ENCODE results near the gene TLE2. TPM values are rescaled to one million over a fixed set of nuclear protein-coding genes. Genes with fewer than 3 reads are reported as not detected.

The TLE2 gene
- total RNA-seq, 1 experiment from 2014 or later: 3.0 TPM

GRCh38 chr19:3045191-3045590, 16.1 kb upstream of the TLE2 start:
- Mint-ChIP-seq H3K27me3 (ENCODE audit: insufficient read depth, unreplicated experiment) (no peaks in the 10 kb centered on the region), H3K4me3 (ENCODE audit: unreplicated experiment) (no peak overlapping the region), H3K27ac (ENCODE audit: low read depth, unreplicated experiment) (no peak overlapping the region), H3K36me3 (ENCODE audit: insufficient read depth, unreplicated experiment) (no peaks in the 10 kb centered on the region), H3K9me3 (ENCODE audit: unreplicated experiment) (no peaks in the 10 kb centered on the region), H3K4me1 (ENCODE audit: insufficient read depth, unreplicated experiment) (peaks cover 7% of the 10 kb centered on the region)
- TF ChIP-seq CTCF (IDR thresholded peaks at IDR 0.05; ENCODE audit: unreplicated experiment): no peak
- no peak for DNase-seq (ENCODE audit: unreplicated experiment)
- BruUV-seq (replicated peaks): no TSS peak
- CTCF ChIA-PET: interaction anchor here (0.6 kb wide), 1 partner anchor 13 kb away, joined by 5 read pairs; no protein-coding TSS in a partner anchor
- POLR2A ChIA-PET: no interaction called here
- intact Hi-C loops (cut with micrococcal nuclease): loop anchor here (10.0 kb wide), 1 partner anchor 360 kb away; no protein-coding TSS in a partner anchor

GRCh38 chr19:3042621-3043267, 13.7 kb upstream of the TLE2 start:
- ChIA-PET POLR2A (interaction anchor here (0.7 kb wide), 1 partner anchor 485 kb away, joined by 3 read pairs; no protein-coding TSS in a partner anchor), CTCF (interaction anchor here (0.6 kb wide), 2 partner anchors 90 to 386 kb away, joined by 3 read pairs; no protein-coding TSS in a partner anchor)
- no TSS peak for BruUV-seq (replicated peaks)
- intact Hi-C loops (cut with micrococcal nuclease): loop anchor here (10.0 kb wide), 1 partner anchor 358 kb away; no protein-coding TSS in a partner anchor
- Mint-ChIP-seq H3K9me3 (ENCODE audit: unreplicated experiment) (no peaks in the 10 kb centered on the region), H3K4me1 (ENCODE audit: insufficient read depth, unreplicated experiment) (peaks cover 5% of the 10 kb centered on the region), H3K27ac (ENCODE audit: low read depth, unreplicated experiment) (no peak overlapping the region), H3K36me3 (ENCODE audit: insufficient read depth, unreplicated experiment) (no peaks in the 10 kb centered on the region), H3K4me3 (ENCODE audit: unreplicated experiment) (no peak overlapping the region), H3K27me3 (ENCODE audit: insufficient read depth, unreplicated experiment) (no peaks in the 10 kb centered on the region)
- TF ChIP-seq CTCF (IDR thresholded peaks at IDR 0.05; ENCODE audit: unreplicated experiment): no peak
- no peak for DNase-seq (ENCODE audit: unreplicated experiment)

GRCh38 chr19:3041761-3042620, 12.9 kb upstream of the TLE2 start:
- Mint-ChIP-seq H3K4me1 (ENCODE audit: insufficient read depth, unreplicated experiment) (peaks cover 1% of the 10 kb centered on the region), H3K27me3 (ENCODE audit: insufficient read depth, unreplicated experiment) (no peaks in the 10 kb centered on the region), H3K9me3 (ENCODE audit: unreplicated experiment) (no peaks in the 10 kb centered on the region), H3K4me3 (ENCODE audit: unreplicated experiment) (no peak overlapping the region), H3K36me3 (ENCODE audit: insufficient read depth, unreplicated experiment) (no peaks in the 10 kb centered on the region), H3K27ac (ENCODE audit: low read depth, unreplicated experiment) (no peak overlapping the region)
- DNase-seq (ENCODE audit: unreplicated experiment): no peak
- POLR2A ChIA-PET: no interaction called here
- CTCF ChIA-PET: interaction anchor here (0.6 to 0.7 kb wide), 2 partner anchors 183 to 387 kb away, joined by 3 read pairs; no protein-coding TSS in a partner anchor
- intact Hi-C loops (cut with micrococcal nuclease): loop anchor here (10.0 kb wide), 1 partner anchor 357 kb away; no protein-coding TSS in a partner anchor
- TF ChIP-seq CTCF (IDR thresholded peaks at IDR 0.05; ENCODE audit: unreplicated experiment): no peak
- BruUV-seq (replicated peaks): no TSS peak

GRCh38 chr19:3041327-3041726, 12.2 kb upstream of the TLE2 start:
- intact Hi-C loops (cut with micrococcal nuclease): loop anchor here (10.0 kb wide), 1 partner anchor 357 kb away; no protein-coding TSS in a partner anchor
- Mint-ChIP-seq H3K27me3 (ENCODE audit: insufficient read depth, unreplicated experiment) (no peaks in the 10 kb centered on the region), H3K9me3 (ENCODE audit: unreplicated experiment) (no peaks in the 10 kb centered on the region), H3K27ac (ENCODE audit: low read depth, unreplicated experiment) (no peak overlapping the region), H3K4me3 (ENCODE audit: unreplicated experiment) (no peak overlapping the region), H3K4me1 (ENCODE audit: insufficient read depth, unreplicated experiment) (peaks cover 7% of the 10 kb centered on the region), H3K36me3 (ENCODE audit: insufficient read depth, unreplicated experiment) (no peaks in the 10 kb centered on the region)
- DNase-seq (ENCODE audit: unreplicated experiment): no peak
- ChIA-PET POLR2A (no interaction called here), CTCF (interaction anchor here (0.7 kb wide), 1 partner anchor 184 kb away, joined by 3 read pairs; no protein-coding TSS in a partner anchor)
- no peak for TF ChIP-seq CTCF (IDR thresholded peaks at IDR 0.05; ENCODE audit: unreplicated experiment)
- no TSS peak for BruUV-seq (replicated peaks)

All from MCF 10A (cell line).